Stimulated activated CD8-positive, alpha-beta memory T cell treated with anti-CD3 and anti-CD28 coated beads, Interleukin-7, amount 100 ng/mL, for 4 hours (primary cell): ENCODE data around the gene WASL.

Experiments
- DNase-seq, 2 donors: peaks; one replicate each; pipeline ENCODE4 v3.0.0-alpha.2; 2020; ENCODE audit warnings: low read depth in 2 of 2

The WASL gene

DNA sequence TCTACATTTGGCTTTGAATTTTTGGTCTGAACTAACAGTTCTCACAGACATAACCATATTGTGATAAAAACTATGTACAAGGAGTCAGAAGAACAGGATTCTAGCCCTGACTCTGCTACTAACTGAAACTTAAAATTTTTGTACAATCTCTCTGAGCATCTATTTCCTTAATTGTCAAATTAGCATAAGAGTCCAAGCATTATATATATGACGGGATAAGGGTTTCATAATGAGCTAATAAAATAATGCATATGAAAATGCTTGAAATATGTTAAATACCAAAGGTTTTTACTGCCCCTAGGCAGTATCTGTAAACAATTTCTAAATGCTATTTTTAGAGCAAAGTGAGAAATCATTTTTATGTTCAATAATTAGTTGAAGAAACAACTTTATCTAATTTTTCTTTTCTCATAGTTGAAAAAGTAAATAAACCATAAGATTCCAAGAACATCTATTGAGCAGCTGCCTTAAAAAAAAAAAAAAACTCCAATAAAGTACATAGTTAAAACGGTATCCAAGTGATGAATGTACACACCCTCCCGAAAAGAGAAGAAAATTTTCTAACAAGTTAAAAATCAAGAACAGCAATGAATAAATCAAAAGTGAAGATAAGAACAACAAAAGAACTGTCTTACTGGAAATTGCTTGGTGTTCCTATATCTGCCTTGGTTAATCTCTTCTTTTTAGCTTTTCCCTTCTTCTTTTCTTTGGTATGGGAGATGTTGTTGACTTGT lies 52.7 kb downstream of the WASL start:
- no peak for DNase-seq

GRCh38 chr7:123692471-123692877 lies 56.3 kb downstream of the WASL start:
- no peak for DNase-seq

- DNase-seq: no peak
Observed at GRCh38 chr7:123690550-123690949, 58.3 kb downstream of the WASL start.

DNA sequence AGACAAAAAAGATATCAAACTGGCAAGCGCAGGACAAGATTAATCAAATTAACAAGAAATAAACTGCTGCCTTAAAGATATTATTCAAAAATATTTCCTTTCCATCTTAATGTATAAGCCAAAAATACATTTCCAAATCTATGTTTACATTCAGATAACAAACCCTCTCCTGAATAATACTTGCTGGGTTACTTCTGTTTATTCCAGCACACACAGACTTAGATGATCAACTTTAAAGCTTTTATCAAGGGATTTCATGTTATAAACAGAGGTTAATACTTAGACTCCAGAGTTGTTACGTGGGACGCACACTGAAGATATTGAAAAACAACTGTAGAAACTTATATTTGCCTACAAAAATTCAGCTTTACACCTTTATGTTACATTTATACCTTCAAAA lies 59.6 kb downstream of the WASL start:
- no peak for DNase-seq

DNA sequence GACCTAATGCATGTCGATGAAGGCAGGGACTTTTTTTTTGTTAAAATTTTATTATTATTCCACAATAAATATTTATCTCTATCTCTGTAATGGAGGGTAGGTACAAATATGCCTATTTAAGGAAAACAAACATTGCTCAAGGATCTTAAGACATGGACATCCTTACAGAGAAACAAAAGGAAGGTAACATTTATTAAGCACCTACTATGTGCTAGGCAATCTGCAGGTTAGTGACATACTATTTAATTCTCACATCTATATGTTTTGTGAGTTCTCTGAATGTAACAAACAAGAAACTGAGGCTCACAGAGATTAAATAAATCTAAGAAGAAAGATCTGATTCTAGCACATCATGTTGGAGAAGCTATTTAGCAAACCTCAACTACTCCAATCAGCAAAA lies 61.1 kb downstream of the WASL start:
- DNase-seq: no peak

DNA sequence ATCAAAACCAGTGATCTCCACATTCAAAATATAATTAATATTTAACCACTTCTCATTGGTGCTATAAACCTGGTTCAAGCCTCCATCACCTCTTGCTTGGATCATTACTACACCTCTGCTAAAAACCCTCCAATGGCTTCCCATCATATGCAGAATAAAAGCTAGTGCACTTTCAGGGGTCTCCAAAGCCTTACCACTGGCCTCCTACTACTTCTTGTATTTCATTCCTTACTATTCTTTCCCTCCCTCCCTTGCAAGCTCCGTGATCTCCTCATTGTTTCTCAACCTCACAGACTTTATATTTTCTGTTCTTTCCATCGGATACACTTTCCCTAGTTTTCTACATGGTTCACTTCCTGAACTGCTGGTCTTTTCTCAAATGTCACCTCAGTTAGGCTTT lies 61.6 kb downstream of the WASL start:
- DNase-seq: no peak

DNA sequence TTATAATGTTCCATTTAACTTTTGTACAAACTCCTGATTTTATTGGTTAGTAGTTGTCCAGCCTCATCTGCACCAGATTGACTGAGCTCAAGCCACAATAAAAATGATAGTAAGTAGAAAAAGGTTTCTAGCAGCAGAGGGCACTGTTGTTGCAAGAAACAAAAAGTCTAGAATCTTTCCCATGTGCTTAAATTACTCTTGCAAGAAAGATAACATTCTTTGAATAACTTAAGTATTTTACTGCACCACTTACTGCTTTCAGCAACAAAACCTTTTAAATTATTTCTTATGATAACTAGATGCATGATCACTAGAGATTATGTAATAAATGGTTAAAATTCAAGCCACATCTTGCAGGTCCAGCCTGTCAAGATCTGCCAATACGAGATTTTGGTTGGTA lies 66.1 kb downstream of the WASL start:
- no peak for DNase-seq

DNA sequence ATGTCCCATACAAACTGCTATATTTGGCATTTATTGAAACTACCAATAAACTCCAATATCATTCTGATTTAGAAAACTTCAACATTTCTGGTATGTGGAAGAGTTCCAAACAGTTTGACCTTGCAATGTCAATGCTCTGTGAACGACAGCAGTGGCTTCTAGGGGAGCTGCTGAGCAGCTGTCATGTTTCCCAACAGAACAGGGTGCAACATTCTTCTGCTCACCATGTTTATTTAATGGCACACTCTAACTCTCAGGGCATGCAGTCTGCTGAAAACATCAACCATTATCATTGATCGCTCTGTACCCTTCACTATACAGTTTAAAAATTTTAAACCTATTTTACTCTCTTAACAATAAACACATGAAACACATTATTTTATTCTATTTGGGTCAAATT lies 67.2 kb downstream of the WASL start:
- DNase-seq: no peak

DNA sequence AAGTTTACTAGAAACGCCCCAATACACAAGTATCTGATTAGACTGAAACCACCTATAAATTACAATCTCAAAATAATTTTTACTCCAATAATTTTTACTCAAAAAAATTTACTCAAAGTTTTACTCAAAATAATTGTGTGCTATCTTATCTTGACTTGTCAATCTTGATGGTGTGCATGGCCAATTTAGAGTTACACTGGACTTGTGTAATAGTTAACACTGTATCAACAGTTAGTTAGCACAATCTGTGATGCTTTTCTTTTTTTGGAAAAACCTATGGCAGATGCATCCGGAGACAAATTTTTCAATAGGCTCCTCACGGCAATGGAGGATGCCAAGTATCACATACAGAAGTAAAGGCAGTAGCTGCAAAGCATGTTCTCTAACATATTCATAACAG lies 68.2 kb downstream of the WASL start:
- DNase-seq: no peak

- DNase-seq: no peak
Observed at GRCh38 chr7:123679614-123680013, 69.2 kb downstream of the WASL start.

DNA sequence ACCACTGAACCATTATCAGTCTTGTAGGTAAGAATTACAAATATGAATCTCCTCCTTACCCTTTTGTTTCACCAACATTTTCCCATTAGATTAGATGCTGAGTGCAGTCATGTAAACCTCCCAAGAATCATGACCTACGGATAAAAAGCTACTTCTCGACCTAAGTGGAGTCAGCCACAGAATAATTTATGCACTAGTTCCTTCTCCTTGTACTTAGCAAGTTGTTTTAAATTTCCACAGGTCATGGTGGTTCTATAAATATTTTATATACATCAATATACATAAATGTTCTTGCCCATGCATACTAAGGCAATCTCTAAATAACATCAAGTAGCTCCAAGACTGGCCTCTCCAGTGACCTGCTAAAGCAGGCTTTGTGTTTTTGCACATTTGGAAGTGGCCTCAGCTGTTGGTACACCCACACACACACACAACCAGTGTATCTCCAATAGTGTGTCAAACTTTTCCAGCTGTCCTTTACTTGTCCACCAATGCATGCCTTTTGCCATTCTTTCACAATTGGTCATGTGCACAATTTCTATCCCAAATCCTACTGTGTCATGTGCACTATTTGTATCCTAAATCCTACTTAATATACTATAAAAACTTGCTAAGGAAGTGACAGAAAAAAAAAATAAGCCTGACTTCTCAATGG lies 71.6 kb downstream of the WASL start:
- no peak for DNase-seq

GRCh38 chr7:123675181-123675473 lies 73.7 kb downstream of the WASL start:
- DNase-seq: no peak

- no peak for DNase-seq
Observed at GRCh38 chr7:123674399-123675180, 74.2 kb downstream of the WASL start.

DNA sequence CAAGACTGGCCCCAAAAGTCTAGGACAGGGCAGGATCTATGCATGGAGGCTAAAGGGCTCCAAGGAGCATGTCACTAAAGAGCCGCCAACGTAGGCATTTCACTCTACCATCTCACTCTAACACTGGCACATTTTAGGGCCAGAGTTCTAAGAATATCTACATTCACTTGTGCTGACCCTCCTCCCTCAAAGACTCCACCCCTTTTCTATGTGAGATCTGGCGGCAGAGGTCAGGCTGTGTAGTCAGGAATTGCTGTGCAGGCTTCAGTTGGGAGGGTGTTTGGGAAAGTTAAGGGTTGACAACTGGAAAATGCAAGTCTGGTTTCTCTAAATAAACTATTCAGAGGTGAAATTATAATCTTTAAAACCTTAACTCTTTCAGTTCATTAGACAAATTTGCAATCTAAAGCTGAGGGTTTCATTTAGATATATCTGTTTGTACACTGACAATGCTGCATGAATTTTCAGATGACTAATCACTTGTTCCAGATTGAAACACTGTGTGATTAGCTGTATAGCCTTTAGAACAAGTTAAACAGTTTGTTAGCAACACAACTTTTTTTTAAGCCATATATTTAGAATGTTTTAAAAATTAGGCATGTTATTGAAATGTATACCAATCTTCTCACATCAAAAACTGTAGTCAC lies 74.9 kb downstream of the WASL start:
- DNase-seq: no peak

- no peak for DNase-seq
Observed at GRCh38 chr7:123673137-123673732, 75.6 kb downstream of the WASL start.

GRCh38 chr7:123669485-123669884 lies 79.3 kb downstream of the WASL start:
- no peak for DNase-seq

GRCh38 chr7:123666492-123666891 lies 82.3 kb downstream of the WASL start:
- DNase-seq: no peak

DNA sequence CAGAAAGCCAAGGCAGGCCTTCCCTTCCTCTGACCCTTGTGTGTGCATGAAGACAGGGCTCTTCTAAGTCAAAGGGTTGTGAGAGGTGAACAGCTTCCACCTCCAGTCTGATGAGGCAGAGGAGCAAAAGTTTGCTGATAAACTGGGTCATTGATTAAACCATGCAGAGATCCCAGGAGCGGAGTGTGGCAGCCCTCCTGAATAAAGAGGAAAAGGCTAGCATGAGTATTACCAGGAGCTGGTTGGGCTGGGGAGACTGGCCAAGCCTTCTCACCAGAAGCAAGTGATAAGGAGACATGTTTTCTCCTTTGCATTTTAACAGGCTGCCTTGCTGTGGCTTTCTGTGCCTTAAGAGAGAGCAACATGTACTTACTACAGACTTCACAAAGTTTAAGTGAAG lies 82.9 kb downstream of the WASL start:
- DNase-seq: no peak

- DNase-seq: no peak
Observed at GRCh38 chr7:123665157-123665556, 83.6 kb downstream of the WASL start.

GRCh38 chr7:123663200-123663599 lies 85.6 kb downstream of the WASL start:
- no peak for DNase-seq

- DNase-seq: no peak
Observed at GRCh38 chr7:123662755-123663154, 86.0 kb downstream of the WASL start.

GRCh38 chr7:123662293-123662692 lies 86.5 kb downstream of the WASL start:
- DNase-seq: no peak
